Calu3 (cell line): ENCODE measurements around the gene LRRN2. TPM values are rescaled to one million over a fixed set of nuclear protein-coding genes. Genes with fewer than 3 reads are reported as not detected.

Experiments
- BruUV-seq: library from RNA; stranded (reverse); fragments of 400-500 nt; replicated peaks from 2 replicates; lab custom pipeline; 2021; lab: Mats Ljungman, UMichigan
- CTCF ChIA-PET: fragments of 300-600 bp; sonication (Branson Sonifier 250); formaldehyde crosslinking; loops from one replicate; lab custom pipeline; 2022; ENCODE audit warnings: antibody characterized with exemption; lab: Charles Lee
- DNase-seq: peaks from one replicate; pipeline ENCODE4 v3.0.0; 2022
- H3K27ac Mint-ChIP-seq: one replicate; pipeline ENCODE4 v1.8.0; 2022; ENCODE audit warnings: mixed read lengths; ENCODE audit not compliant: unreplicated experiment
- H3K27me3 Mint-ChIP-seq: one replicate; pipeline ENCODE4 v1.8.0; 2022; ENCODE audit warnings: mixed read lengths; ENCODE audit not compliant: unreplicated experiment
- H3K36me3 Mint-ChIP-seq: one replicate; pipeline ENCODE4 v1.8.0; 2022; ENCODE audit warnings: mild to moderate bottlenecking, moderate library complexity, mixed read lengths; ENCODE audit not compliant: insufficient read depth, unreplicated experiment
- H3K4me1 Mint-ChIP-seq: one replicate; pipeline ENCODE4 v1.8.0; 2022; ENCODE audit warnings: mild to moderate bottlenecking, low read depth, mixed read lengths; ENCODE audit not compliant: unreplicated experiment
- H3K4me3 Mint-ChIP-seq: one replicate; pipeline ENCODE4 v1.8.0; 2022; ENCODE audit warnings: mild to moderate bottlenecking, low read depth, moderate library complexity, mixed read lengths; ENCODE audit not compliant: unreplicated experiment
- H3K9me3 Mint-ChIP-seq: one replicate; pipeline ENCODE4 v1.8.0; 2022; ENCODE audit warnings: low read depth, mixed read lengths; ENCODE audit not compliant: unreplicated experiment
- intact Hi-C: fragments of 100-400 bp; cut with micrococcal nuclease; formaldehyde crosslinking; loops from one replicate; pipeline ENCODE4 v1.10.0; 2022; ENCODE audit not compliant: unreplicated experiment
- total RNA-seq: library from RNA; stranded (reverse); gene quantifications from 2 replicates; pipeline ENCODE4 v1.2.3, GENCODE V29; 2022
- TF ChIP-seq, protein P1 (sequence below): fragments of 200-600 bp; IDR thresholded peaks from one replicate; pipeline ENCODE4 v1.8.0; 2022; ENCODE audit warnings: antibody characterized with exemption; ENCODE audit not compliant: unreplicated experiment

Gene LRRN2
- total RNA-seq, 1 experiment from 2014 or later = not detected

DNA sequence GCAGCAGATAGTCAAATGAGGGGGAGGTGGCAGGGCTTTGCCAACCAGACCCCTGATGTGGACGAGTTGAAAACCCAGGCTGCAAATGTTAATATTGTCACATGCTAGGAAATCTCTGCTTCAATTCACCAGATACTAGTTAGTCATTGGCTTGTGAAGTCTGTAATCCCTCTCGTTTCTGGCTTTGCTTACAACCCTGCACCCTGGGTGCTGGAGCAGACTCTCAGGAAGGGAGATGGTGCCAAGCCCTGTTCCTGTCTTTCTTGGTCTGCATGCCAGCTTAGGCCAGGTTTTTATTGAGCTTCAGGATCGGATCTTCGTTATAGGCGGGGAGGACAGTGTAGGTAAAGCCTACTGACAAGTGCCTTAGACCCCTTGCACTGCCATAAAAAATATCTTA is 116.1 kb downstream of the LRRN2 start:
- no peaks in the 10 kb centered on the region for H3K9me3 Mint-ChIP-seq
- no peaks in the 10 kb centered on the region for H3K27me3 Mint-ChIP-seq
- H3K4me1 Mint-ChIP-seq = peaks cover 39% of the 10 kb centered on the region
- no peak overlapping the region for H3K4me3 Mint-ChIP-seq
- no TSS peak for BruUV-seq
- CTCF ChIA-PET = interaction anchor here (4.6 kb wide), 1 partner anchor 238 kb away, joined by 107 read pairs; no protein-coding TSS in a partner anchor
- H3K27ac Mint-ChIP-seq = no peak overlapping the region
- DNase-seq = no peak
- intact Hi-C loops = no loop called here
- TF ChIP-seq, protein P1, sequence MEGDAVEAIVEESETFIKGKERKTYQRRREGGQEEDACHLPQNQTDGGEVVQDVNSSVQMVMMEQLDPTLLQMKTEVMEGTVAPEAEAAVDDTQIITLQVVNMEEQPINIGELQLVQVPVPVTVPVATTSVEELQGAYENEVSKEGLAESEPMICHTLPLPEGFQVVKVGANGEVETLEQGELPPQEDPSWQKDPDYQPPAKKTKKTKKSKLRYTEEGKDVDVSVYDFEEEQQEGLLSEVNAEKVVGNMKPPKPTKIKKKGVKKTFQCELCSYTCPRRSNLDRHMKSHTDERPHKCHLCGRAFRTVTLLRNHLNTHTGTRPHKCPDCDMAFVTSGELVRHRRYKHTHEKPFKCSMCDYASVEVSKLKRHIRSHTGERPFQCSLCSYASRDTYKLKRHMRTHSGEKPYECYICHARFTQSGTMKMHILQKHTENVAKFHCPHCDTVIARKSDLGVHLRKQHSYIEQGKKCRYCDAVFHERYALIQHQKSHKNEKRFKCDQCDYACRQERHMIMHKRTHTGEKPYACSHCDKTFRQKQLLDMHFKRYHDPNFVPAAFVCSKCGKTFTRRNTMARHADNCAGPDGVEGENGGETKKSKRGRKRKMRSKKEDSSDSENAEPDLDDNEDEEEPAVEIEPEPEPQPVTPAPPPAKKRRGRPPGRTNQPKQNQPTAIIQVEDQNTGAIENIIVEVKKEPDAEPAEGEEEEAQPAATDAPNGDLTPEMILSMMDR = no peak
- H3K36me3 Mint-ChIP-seq = peaks cover 4% of the 10 kb centered on the region

DNA sequence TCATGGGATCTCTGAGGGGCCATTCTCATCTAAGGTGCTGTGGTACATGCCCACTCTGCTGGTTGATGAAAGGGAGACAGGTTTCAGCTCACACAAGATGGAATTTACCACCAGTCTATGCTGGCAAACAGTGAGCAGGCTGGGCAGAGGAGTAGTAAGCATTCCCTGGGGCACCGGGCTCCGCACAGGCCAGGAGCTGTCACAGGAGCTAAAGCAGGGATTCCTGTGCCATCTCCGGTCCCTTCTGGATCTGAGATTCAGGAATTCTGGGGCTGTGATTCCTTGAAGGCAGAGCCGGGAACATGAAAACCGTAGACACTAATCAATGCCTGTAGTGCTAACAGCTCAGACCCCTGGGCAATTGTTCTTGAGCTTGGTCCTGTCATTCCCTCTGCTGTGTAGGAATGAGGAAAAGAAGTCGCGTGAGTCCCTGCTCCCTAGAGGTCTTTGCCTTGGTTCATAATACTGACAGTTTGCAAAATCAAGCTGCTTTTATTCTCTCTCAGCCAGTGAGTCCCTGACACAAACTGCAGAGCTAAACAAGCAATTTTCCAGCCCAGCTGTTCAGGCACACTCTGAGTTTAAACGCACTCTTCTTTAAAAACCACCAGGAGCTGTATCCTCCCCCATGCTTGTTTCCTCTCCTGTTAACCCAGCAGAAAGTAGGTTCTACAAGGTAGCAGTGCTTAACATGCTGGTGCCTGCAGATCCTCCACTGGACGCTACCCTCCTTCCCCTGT is 116.8 kb downstream of the LRRN2 start:
- Mint-ChIP-seq H3K9me3 (no peaks in the 10 kb centered on the region), H3K4me3 (no peak overlapping the region), H3K27me3 (no peaks in the 10 kb centered on the region), H3K4me1 (peaks cover 40% of the 10 kb centered on the region), H3K27ac (no peak overlapping the region), H3K36me3 (peaks cover 4% of the 10 kb centered on the region)
- BruUV-seq = no TSS peak
- intact Hi-C loops = no loop called here
- no peak for DNase-seq
- CTCF ChIA-PET = interaction anchor here (0.5 to 4.6 kb wide), 5 partner anchors 10 to 269 kb away, joined by 3 to 107 read pairs (median 5); no protein-coding TSS in a partner anchor
- TF ChIP-seq, protein P1 = no peak

Other genes with a start within 250 kb of the LRRN2 start
- gene PIK3C2B, start 190.9 kb downstream of the LRRN2 start, total RNA-seq = 24.4 and 33.9 TPM in 2 replicates
- 101 and 106 TPM in 2 replicates for gene MDM4, start 169.3 kb downstream of the LRRN2 start, total RNA-seq
- not detected in 2 replicates for gene NFASC, start 185.1 kb upstream of the LRRN2 start, total RNA-seq